NCI-H1092 (cell line): ENCODE results near the gene STX1B.
A peak's percentile ranks its signal among the peaks of the same experiment; 100 is the strongest.
"Not testable (repeated sequence)": the region's sequence is repeated elsewhere in the genome, so short reads cannot be mapped to it uniquely, and the experiment has no call there.

Experiments used
- DNase-seq: peaks from one replicate; lab custom pipeline; 2025; lab: John Stamatoyannopoulos, UW

STX1B gene

DNA sequence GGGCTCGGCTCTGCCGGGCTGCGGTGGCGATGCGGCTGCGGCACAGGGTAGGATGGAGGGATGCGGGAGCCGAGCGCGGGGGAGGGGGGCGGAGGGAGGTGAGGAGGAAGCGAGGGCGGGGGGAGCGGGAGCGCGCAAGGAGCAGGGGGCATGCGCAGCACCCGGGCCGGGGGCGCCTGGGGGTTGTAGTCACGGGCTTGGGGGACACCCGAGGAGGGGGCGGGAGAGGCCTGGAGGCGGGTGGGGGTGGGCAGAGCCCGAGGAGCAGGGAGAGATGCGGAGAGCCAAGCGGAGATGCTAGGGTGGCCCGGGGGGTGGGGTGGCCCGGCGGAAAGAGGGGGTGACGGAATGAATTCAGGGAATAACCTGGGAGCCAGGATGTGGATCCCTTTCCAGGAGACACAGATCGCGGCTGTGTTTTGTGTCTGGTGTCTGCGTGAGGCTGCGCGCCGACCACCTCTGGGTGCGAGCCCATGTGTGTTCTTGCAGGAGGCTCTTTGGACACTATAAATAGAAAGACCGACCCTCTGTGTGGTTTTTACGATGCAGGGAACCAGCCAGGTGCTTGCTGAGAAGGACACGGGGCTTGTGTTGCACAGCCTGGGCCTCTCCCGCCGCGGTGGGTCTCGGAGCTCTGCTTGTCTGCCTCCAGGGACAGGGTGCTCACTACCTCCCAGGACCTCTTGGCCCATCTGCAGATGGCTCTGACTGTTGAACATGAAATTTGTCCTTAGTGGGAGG, at the start of gene STX1B:
STX1B (minus strand) TSS at position 54 of the 741 bp plus-strand sequence. CDS start 242 bp downstream, outside the sequence.
- DNase-seq: peak; percentile 70

DNA sequence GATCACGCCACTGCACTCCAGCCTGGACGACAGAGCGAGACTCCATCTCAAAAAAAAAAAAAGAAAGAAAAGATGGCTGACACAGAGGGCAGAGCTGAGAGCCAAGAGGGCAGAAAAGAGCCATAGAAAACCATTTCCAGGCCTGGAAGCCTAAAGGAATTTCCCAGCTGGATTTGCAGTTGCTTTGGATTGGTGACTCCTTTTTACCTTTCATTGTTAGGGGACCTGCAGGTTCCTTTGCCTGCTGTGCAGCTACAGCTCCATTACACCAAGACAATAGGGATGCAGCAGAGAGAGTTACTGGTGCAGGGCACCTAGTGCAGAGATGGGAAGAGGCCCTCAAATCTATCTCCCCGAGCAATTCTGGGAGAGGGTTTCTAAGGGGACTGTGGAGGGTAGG, 45.2 kb upstream of the STX1B start:
- no peak for DNase-seq

DNA sequence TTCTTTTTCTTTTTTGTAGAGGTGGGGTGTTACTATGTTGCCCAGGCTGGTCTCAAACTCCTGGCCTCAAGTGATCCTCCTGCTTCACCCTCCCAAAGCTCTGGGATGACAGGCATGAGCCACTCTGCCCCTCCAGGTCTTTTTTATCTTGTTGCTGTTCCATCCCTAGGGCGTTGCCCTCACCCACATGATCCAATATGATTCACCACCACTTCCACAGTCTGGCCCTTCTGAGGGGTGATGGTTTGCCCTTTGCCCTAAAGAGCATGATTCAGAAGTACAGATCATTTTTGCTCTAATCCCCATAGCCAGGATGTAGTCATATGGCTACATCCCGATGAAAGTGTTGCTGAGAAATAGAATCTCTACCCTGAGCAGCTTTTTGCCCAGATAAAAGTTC, 41.7 kb upstream of the STX1B start:
- DNase-seq: no peak

DNA sequence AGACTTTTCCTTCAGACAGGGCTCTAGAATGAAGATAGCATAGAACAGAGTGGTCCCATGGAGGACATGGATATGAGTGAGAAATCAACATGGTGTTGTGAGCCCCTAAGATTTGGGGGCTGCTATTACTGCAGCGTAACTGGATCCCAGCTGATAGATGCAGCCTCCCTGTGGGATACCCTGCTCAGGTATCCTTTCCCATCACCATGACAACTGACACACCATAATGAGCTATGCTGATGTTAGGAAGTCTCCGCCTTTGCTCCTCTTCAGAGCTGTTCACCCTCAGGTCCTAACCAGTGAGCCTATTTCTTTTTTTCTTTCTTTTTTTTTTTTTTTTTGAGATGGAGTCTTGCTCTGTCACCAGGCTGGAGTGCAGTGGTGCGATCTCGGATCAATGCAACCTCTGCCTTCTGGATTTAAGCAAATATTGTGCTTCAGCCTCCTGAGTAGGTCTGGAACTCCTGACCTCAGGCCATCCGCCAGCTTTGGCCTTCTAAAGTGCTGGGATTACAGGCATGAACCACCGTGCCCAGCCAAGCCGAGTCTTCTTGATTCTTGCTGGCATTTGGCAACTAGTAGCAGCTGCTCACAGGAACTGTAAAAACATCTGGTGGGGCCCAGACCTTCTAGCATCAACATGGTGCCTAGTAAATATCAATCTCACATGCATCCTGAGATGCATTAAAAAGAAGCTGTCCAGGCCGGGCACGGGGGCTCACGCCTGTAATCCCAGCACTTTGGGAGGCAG, 40.0 kb upstream of the STX1B start:
- no peak for DNase-seq

DNA sequence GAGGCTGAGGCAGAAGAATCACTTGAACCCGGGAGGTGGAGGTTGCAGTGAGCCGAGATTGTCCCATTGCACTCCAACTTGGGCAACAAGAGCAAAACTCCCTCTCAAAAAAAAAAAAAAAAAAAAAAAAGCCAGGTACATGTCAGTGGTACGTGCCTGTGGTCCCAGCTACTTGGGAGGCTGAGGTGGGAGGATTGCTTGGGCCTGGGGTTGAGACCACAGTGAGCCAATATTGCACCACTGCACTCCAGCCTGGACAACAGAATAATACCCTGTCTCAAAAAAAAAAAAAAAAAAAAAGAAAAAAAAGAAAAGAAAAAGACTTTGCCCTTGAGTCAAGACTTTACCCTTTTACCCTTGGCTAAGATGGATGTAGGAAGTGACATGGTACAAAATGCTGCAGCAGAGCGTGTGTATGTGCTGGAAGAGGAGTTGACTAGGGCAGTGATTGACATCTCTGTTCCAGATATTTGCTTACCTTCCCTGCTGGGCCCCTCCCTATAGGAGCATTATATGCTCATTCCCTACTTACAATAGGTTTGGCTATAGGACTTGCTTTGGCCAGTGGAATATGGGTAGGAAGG, 33.6 kb upstream of the STX1B start:
- DNase-seq: no peak

DNA sequence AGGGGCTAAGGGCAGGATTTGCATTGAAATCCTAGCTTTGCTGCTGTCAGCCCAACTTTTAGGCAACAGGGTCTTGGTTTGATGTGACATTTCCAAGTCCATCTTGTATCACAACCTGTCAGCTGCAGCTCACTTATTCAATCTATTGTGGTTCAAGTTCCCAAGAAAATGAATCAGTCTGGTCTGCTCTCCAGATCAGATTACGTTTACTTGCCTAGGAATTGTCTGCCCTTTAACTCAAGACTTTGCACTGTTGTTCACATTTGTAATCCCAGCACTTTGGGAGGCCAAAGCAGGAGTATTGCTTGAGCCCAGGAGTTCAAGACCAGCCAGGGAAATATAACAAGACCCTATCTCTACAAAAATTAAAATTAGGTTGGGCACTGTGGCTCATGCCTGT, 32.9 kb upstream of the STX1B start:
- no peak for DNase-seq

GRCh38 chr16:31042866-31043265, 32.4 kb upstream of the STX1B start:
- DNase-seq: no peak

DNA sequence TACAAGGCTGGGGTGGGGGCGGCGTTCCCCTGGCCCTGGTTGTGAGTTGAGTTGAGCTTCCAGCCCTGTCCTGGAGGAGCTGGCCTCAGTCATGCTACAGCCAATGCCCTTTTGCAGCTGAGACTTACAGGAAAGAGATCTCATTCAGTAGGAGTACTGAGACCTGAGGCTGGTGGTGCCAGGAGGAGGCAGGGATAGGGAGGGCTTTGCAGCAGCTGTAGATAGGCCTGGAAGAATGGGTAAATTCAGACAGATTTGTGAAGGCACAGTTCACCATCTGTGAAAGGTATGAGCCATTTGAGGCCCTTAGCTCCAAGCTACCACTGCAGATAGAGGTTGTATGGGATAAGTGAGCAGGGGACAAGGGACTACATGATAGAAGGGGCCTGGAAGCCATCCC, 28.6 kb upstream of the STX1B start:
- DNase-seq: no peak

- no peak for DNase-seq
Measured at GRCh38 chr16:31036691-31037090, 26.3 kb upstream of the STX1B start.

- peak; percentile 74 for DNase-seq
Measured at GRCh38 chr16:31033709-31034492, 23.5 kb upstream of the STX1B start.

DNA sequence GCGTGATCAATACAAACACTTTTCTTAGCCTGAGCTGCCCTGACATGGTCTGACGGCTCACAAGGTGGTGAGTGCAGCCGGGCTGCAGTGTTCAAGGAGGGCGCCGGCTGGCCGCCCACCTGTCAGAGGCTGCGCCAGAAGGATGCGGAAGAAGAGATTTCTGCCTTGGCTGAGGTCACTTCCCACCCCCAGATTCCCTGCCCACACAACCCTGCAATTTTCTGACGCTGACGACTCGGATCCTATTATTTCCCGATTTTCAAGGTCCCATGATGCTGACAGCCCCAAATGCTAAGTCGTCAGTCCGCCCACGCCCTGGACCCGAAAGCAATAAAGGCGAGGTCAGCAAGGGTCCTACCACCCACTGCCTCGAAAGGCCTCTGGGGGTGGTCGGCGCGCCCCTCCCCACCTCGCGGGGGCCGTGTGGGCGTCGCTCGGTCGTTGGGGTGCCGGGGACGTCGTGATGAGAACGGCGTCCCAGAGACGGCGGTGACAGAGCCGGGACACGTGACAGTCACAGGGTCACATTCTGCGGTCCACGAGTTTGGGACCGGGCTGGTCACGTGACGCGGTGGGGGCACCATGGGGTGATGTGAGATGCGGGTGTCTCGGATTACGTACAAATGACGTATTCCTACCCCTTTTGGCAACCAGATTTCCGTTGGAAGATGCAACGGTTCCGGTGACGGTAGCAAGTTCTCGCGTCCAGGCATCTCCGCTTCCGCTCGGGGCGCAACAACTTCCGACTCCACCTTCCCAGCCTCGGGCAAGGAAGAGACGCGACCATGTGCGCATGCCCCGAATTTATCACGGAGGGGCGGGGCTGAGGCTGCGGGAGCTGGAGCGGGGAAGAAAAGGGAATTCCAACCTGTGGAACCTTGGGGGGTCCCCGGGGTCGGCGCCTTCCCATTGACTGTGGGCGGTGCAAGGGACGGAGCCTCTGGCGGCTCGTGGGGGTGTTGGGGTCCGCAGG, 22.6 kb upstream of the STX1B start, which contains the start of gene STX4:
STX4 (plus strand) TSS at position 823 of the 973 bp plus-strand sequence. CDS start 248 bp downstream, outside the sequence.
- DNase-seq: peak; percentile 94

GRCh38 chr16:31031276-31031675, 20.8 kb upstream of the STX1B start:
- DNase-seq: no peak

- DNase-seq: no peak
Measured at GRCh38 chr16:31029272-31029671, 18.8 kb upstream of the STX1B start.

DNA sequence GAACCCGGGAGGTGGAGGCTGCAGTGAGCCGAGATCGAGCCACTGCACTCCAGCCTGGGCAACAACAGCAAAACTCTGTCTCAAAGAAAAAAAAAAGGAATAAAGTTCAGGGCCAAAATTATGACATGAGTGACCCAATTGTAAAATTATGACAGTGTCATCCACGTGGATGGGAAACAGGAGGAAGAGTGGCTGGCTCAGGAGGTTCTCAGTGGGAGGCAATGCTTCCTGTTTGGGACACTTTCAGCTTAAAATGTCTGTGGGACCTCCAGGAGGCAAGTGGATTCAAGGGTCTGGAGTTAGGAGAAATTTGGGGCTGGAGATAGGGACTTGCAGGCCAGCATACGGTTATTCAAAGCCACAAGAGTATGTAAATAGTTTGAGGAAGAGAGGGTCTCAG, 14.9 kb upstream of the STX1B start:
- no peak for DNase-seq

GRCh38 chr16:31023627-31024226, 13.3 kb upstream of the STX1B start:
- DNase-seq: no peak

GRCh38 chr16:31023252-31023602, 12.8 kb upstream of the STX1B start:
- no peak for DNase-seq

- no peak for DNase-seq
Measured at GRCh38 chr16:31022544-31023251, 12.3 kb upstream of the STX1B start.

GRCh38 chr16:31020536-31020935, 10.1 kb upstream of the STX1B start:
- DNase-seq: no peak

DNA sequence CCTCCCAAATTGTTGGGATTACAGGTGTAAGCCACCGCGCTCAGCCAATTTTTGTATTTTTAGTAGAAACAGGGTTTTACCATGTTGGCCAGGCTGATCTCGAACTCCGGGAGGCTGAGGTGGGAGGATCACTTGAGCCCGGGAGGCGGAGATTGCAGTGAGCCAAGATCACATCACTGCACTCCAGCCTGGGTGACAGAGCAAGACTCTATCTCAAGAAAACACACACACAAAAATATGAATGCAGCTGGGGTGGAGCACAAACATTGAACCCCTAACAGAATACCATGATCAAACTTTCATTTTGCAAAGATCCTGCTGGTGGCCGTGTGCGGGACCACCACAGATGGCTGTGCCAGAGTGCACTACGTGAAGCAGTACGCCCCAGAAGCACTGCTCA, 7.3 kb upstream of the STX1B start:
- DNase-seq: not testable (repeated sequence)

- no peak for DNase-seq
Measured at GRCh38 chr16:31016018-31016417, 5.6 kb upstream of the STX1B start.
